GM19463 (cell line): ENCODE measurements around the gene GPR179.
A peak's percentile ranks its signal among the peaks of the same experiment; 100 is the strongest.
"Not testable (repeated sequence)": the region's sequence is repeated elsewhere in the genome, so short reads cannot be mapped to it uniquely, and the experiment has no call there.

Experiments used
- ATAC-seq: cut with Tn5 transposase; IDR thresholded peaks from one replicate; pipeline ENCODE4 v1.9.1; 2021; ENCODE audit warnings: mild to moderate bottlenecking, moderate library complexity; ENCODE audit not compliant: unreplicated experiment

Gene GPR179

DNA sequence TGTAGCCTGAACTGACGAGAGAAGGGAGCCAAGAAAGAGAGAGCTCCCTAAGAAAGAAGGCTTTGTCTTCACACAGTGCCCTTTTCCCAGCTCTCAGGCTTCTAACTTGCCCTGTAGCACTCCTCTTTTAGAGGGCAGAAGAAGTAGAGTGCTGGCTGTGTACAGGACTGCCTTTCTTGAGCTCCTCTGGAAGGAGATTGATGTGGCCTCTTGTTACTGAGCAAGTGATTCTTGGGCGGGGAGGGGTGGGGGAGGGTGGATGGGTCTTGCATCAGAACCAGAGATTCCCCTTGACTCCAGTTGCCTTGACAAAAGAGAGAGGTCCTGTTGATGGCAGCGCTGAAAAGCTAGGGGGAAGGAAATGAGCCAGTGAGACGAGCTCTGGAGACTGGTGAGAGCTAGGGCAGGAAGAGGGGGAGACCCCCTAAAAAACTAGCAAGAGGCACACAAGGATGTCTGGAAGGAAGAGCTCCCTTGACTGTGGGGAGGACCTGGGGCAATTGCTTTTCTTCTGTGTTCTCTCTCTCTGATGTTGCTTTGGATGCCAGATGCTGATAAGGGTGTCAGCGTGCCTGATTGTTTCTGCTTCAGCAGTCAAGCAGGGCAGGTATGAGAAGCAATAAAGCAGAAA lies 18.4 kb downstream of the GPR179 start:
- no peak for ATAC-seq

DNA sequence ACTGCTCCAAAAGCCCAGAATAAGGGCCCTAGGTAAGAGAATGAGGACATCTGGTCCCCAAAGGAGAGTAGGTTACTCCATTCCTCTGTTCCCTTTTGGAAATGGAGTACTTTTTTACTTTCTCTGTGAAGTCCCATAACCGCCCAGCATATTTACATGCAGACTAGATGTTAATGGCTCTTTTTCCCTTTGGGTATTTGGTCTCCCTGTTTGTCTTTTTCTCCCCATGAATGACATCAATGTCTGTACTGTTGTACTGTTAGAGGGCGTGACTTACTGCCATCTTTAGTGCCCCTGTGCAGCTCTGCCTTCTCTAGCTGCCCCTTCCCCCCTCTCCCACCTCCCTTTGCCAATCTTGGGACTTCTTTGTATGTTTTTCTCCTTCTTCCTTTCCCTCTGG lies 19.0 kb downstream of the GPR179 start:
- no peak for ATAC-seq

DNA sequence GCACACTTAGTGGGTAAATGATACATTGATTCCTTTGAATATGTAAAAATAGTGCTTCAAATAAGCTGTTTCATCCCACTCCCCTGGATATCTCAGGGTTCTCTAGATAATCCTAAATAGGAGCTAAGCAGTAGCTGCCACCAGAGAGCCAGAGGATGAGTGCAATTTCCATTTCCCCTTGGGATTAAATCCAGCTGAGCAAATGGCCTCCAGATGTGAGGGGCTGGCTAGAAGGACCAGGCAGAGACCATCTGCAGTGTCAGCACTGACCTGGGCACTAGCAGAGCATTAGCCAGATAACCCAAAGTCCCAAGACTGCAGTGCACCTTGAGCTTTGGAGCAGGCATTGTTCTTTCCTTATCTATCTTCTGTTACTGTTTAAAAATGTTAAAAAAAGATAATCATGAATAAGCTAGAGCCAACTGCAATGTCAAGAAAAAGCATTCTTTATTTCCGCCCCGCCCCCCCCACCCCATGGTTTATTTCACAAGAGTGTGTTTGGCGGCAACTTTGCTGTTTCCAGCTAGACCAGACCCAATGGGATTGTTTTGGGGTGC lies 19.5 kb downstream of the GPR179 start:
- no peak for ATAC-seq

DNA sequence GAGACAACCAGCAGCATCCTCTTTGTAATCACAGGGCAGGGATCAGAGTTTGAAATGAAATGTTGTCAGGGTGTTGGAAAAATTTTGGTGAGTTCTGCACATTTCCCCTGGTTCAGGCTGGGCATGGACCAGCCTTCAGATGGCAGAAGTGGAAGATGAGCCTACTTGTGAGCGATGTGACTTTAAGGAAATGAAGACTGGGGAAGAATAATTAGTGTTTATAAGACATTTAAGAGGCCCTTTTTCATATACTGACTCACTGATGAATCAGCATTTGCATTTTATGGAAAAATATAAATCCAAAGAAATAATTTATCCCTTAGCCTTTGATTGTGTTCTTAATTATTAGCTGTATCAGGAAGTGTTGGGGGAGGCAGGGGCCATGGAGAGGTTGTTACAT lies 20.9 kb downstream of the GPR179 start:
- no peak for ATAC-seq

DNA sequence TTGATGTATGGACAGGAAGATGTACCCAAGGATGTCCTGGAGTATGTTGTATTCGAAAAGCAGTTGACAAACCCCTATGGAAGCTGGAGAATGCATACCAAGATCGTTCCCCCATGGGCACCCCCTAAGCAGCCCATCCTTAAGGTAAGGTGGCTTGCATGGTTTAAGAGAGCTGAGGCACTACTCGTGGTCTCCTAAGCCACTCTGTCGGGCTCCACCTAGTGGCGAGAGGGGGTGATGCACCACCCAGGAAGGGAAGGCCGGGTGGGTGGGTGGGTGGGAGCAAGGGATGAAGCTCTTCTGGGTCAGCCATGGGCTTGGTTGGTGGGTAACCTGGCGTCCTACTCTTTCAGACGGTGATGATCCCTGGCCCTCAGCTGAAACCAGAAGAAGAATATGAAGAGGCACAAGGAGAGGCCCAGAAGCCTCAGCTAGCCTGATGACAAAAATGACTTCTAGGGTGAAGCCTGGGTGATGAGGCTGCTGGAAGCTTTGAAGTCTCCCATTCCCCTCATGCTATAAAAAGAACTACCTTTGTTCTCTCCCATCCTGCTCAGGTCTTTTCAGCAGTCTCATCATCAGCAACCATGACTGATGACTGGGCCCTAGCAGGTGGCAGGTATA lies 21.5 kb downstream of the GPR179 start:
- ATAC-seq = no peak

DNA sequence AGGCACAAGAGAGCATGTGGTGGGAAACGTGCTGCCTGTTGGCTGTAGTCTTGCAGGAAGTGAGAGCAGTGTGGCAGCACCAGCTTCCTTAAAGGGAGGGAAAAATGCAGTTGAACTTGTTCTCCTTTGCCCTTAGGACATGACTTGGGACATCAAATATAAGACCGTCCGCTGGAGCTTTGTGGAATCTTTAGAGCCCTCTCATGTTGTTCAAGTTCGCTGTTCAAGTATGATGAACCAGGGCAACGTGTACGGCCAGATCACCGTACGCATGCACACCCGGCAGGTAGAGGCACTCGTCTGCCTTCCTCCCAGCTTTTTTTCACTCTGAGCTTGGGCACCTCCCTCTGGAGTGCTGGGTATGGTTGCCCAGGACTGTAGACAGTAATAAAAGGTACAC lies 23.3 kb downstream of the GPR179 start:
- ATAC-seq = no peak

DNA sequence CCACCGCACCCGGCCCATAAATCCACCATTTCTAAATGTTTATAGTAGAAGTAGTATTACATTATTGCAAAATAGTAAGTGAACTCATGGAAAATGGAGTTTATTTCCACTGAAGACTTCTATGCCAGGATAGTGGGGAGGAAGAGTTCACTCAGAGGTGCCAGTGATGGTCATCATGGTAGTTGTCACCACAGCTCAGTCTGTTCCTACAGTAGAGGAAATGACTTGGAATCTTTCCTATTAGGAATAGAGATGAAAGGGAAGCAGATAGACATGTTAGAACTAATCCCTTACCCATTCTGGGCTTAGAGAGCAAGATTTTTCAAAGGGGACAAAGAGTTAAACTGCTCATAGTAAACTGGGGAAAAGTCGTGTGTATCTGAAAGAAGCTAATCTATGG lies 26.7 kb downstream of the GPR179 start:
- ATAC-seq = no peak

DNA sequence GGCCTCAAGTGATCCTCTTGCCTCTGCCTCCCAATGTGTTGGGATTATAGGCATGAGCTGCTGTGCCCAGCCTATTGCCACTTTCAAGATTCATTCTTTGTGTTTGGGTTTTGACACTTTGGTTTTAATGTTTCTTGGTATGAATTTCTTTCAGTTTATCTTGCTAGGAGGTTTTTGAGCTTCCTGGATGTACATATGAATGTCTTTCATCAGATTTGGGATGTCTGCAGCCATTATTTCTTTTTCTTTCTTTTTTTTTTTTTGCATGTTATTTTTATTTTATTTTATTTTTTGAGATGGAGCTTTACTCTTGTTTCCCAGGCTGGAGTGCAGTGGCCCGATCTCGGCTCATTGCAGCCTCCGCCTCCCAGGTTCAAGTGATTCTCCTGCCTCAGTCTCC lies 28.3 kb downstream of the GPR179 start:
- no peak for ATAC-seq

DNA sequence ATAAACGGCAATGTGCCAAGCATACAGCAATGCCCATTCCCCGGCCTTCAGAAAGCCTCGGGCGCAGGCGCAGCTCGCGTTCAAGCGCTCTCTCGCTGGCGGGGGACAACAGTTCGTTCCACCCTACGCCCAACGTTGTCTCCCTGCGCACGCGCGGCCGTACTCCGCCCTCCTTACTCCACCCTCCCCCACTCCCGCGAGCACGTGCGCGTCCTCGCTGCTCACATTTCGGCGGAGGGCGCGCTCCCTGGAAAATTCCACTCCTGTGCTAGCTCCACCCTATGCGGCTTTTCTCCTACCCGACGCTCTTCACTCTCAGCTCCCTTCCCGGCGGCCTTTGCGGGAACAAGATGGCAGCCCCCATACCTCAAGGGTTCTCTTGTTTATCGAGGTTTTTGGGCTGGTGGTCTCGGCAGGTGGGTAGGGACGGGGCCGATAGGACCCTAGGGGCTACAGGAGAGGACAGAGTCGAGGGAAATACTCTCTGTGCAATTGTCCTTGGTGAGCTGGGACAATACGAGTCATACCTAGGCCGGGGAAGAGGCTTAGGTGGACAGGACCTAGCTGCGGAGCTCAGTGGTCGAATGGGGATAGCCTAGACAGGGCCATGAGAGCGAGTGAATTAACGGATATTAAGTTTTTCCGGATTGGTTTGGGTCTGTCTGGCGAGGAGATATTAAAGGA lies 46.8 kb downstream of the GPR179 start, which contains the start of gene MRPL45:
Gene MRPL45 (plus strand): TSS at position 335 of the 684 bp plus-strand sequence. CDS start 16 bp downstream, at position 351.
- ATAC-seq = peak; percentile 94

DNA sequence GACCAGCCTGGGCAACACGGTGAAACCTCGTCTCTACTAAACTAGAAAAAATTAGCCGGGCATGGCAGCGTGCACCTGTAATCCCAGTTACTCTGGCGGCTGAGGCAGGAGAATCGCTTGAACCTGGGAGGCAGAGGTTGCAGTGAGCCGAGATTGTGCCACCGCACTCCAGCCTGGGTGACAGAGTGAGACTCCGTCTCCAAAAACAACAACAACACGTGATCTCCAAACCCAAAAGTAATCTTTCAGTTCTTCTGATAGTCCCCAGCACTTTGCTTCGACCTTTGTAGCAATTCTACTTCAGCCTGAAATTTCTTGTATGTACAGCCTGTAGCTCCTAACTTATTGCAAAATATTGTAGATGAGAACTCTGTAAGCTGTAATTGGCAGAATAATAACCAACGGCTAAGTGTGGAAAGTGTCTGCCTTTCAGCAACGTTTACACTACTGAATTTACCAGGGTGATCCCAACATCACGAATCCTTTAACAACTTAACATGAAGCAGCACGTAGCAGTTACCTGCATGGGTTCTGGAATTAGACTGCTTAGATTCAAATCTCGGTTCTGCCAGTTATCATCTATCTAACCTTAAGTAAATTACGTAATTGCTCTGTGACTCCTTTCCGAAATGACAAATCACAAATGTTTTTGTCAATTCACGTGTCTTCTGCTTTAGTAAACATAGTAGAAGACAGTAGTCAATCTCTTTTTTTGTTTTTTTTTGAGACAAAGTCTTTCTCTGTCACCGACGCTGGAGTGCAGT lies 48.0 kb downstream of the GPR179 start:
- not testable (repeated sequence) for ATAC-seq

DNA sequence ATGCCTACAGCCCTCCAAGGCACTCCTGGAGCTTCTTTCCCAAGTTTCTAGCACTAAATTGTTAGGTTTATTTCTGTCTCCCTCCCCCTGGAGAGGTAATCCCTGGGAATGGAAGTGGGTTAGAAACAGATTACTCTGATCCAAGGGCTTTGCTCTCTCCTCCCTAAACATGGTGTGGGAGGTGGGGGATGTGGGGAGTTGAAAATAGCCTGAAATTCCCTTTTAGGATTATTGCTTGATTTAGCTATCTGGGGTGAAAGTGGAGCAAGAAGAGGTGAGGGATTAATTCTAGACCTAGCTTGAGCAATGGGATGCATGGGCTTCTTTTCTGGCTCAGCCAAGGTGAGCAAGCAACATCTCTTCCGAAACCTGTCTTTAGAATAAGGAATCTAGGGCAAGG lies 54.0 kb downstream of the GPR179 start:
- not testable (repeated sequence) for ATAC-seq

DNA sequence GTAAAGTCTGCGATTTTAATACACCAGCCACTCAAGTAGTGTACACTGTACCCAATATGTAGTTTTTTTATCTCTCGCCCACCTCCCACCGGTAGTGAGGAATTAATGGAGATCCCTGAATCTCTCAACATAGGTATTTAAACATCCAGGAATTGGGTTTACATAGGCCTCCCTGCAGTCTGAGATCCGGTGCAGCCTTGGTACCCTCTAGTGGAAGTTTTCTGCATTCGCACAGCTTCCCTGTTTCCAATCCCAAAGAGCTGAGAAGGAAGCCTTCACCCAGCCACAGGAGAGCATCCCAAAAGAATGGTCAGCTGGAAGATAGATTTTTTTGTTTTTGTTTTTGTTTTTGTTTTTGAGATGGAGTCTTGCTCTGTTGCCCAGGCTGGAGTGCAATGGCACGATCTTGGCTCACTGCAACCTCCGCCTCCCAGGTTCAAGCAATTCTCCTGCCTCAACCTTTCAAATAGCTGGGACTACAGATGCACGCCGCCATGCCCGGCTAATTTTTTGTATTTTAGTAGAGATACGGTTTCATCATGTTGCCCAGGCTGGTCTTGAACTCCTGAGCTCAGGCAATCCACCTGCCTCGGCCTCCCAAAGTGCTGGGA lies 55.4 kb downstream of the GPR179 start:
- not testable (repeated sequence) for ATAC-seq

DNA sequence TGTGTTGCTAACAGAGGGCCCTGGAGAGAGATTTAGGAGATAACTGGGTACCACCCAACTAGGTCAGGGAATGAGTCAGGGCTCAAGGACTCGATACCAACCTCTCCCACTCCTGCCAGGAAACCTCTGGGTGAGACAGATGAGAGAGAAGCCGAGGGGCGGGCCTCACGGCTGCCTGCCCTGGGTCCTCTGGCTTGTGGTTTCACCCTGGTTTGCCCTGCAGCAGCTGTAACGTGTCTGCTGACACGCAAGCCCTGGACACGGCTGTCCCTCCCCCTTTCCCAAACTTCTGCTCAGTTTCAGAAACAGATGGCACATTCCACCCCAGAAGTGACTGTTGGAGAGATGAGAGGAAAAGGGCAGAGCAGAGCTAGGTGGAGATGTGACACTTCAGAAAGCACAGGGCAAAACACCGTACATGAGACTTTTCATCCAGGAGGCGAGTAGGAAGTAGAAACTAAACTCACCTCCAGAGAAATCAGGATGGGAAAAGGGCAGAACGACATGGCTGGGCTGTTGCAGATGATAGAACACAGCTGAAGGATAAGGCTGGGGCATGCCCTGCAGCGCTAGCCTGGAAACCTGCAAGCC lies 57.2 kb downstream of the GPR179 start:
- ATAC-seq = peak; percentile 91

DNA sequence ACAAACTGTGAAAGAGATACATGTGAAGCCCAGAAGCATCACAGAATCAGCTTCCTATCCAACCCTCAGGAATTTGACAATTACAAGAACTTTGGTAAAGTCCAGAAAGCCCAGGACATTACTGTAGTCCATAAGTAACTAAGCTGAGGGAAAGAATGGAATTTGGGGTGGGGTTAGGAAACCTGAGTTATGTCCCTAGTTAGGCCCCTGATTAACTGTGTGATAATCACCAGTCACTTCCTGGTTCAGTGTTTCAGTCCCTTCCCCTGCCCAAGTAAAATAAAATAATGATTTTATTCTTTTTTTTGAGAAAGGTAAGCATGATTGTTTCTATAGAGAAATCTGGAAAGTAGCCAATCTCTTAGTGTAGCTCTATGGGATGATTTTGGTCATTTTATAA lies 57.8 kb downstream of the GPR179 start:
- ATAC-seq = not testable (repeated sequence)
